Activated gamma-delta T cell treated with Interleukin-2 at 50 U/mL for 16 hours (primary cell): ENCODE data around the gene LPAR1.

Experiments
- DNase-seq: peaks from one replicate; pipeline ENCODE4 v3.0.0-alpha.2; 2020

The LPAR1 gene

DNA sequence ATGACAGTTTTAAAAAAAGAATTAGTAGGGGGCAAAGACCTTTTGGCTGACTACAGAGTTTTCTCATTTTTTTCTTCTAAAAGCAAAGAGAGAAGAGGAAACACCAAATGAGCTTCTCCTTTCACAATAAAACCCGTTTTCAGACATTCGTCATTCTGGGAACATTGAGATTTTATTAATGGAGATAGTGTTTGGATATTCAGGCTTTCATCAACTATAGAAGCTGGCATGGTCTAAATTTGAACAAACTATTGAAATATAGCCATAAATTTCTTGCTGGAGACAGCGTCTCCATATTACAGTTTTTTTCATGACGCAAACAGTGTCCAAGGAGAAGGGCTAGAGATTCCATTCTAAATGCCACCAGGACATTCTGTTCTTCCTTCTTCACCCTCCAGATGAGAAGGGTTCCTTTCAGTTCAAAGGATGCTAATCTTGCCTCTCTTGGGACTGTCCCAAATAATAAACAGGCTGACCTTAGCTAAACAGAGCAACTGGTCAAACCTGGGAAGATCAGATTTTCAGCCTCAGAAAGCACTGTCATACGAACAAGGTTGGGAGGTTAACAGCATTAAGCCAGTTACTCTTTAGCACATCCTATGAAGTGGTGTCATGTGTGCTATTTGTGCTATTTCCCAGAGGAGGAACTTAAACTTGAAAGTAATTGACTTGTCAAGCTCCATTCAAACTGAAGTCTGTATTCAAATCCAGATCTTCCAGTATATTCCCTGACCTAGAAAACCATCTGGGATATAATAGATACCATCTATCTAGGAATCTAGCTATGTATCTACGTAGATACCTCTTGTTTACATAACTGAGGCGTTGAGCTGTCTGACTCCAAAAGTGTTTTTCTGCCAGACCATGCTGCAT, 125.6 kb downstream of the LPAR1 start:
- no peak for DNase-seq

GRCh38 chr9:110911659-110912418, 126.4 kb downstream of the LPAR1 start:
- DNase-seq = no peak

DNA sequence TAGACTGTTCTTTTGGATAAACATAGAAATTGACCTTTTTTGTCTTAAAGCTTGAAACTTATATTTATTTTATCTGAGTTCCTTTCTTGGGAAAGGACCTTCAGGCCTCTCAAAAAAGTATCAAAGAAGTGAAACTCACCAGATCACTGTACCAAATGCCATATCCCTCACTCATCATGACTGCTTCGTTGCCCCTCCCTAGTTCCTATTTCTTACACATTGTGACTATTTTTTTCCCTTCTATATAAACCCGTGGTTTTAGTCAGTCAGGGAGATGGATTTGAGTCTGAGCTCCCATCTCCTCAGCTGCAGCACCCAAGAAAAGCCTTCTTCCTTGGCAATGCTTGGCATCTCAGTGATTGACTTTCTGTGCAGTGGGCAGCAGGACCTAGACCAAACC, 129.4 kb downstream of the LPAR1 start:
- DNase-seq = no peak

- no peak for DNase-seq
Measured at GRCh38 chr9:110900917-110901316, 137.4 kb downstream of the LPAR1 start.

GRCh38 chr9:110900456-110900855, 137.8 kb downstream of the LPAR1 start:
- no peak for DNase-seq

GRCh38 chr9:110898866-110899265, 139.4 kb downstream of the LPAR1 start:
- no peak for DNase-seq

- no peak for DNase-seq
Measured at GRCh38 chr9:110898358-110898757, 139.9 kb downstream of the LPAR1 start.

GRCh38 chr9:110897943-110898342, 140.3 kb downstream of the LPAR1 start:
- DNase-seq = no peak

DNA sequence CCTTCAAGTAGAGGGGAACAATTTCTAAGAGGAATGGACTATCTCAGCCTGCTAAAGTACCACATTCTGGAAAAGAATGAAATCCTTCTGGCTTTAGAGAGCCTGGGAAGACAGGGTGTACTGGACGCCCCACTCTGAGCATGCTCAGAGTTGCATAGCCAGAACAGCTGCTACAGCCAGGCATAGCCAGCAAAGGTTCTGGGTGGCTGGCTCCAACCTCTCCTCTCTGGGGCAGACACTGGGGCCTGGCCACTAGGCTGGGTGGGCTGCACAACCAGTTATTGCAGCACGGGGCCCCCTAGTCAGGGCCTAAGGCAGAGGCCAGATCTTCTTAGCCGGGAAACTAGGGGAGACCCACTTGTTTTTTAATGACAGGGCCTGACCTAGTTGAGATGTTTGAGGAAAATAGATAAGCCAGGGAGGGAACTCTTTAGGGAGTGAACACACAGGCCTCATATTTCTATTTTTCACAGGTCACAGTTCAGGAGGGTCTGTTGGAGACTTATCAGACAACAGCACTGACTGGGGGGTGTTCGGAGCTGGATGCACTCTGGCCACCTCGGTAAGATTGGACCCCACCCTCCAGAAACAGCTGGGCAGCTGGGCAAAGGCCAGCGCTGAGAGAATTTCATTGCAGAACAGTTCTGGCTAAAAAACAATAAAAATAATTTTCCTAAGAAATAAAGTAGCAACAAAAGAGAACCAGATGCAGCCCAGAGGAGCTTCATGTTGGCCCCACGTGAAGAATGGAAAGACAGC, 142.9 kb downstream of the LPAR1 start:
- DNase-seq = no peak

DNA sequence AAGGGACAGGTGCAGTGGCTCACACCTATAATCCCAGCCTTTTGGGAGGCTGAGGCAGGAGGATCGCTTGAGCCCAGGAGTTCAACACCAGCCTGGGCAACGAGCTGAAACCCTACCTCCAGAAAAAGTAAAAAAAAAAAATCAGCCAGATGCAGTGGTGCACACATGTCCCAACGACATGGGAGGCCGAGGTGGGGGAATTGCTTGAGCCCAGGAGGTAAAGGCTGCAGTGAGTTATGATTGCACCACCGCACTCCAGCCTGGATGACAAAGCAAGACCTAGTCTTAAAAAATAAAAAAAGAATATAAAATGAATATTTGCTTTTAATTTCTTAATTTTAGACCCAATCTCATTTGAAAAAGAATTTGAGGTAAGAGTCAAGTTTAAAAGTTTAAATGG, 143.5 kb downstream of the LPAR1 start:
- no peak for DNase-seq

- no peak for DNase-seq
Measured at GRCh38 chr9:110892689-110893088, 145.6 kb downstream of the LPAR1 start.

- DNase-seq = no peak
Measured at GRCh38 chr9:110891760-110892159, 146.5 kb downstream of the LPAR1 start.

DNA sequence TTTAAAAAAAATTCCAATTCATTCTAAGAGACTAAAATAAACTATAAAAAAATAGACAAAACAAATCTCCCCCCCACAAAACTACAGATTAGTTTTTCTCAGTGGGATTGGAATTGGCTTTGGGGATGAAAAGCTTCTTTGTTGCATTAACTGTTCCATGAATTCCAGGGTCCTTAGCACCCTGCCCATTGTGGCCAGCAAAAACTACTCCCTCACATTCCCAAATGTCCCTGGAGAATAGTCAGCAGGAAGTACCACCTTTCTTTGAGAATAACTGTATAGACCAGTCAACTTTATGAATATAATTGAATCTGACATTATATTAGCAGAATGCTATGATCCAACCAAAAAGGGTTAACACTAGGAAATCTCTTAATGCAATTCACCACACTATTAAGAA, 147.9 kb downstream of the LPAR1 start:
- DNase-seq = no peak

DNA sequence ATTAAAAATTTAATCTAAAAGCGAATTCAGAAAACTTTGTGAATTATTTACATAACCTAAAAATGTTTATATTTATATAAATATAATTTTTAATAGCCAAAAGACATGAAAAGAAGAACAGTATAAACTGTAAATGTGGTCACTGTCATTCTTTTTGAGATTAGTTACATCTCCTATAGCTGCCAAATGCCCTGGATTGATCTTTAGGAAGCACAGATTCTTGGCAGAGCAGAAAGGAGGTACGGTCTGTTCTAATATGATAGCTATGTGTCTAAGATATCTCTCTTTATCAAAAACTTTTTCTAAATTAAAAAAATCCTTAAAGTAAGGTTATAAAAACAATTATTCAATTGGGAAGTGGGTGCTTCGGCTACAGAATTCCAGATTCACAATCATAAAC, 151.0 kb downstream of the LPAR1 start:
- no peak for DNase-seq

DNA sequence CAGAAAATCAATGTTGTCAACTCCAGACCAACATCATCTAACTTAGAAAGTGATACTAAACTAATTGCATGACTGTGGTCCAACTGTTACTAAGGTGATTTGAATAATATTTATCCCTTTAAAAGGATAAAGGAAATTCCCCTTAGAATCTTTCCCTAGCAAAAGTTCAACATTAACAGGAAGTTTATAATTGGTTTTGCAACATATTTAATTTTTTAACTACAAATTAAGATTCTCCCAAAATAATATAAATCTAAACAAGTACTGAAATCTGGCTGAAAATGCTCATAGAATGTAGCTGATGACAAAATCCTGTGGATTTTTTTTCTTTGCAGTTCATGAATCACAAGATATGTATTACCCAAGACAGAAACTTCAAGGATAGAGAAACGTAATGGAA, 151.4 kb downstream of the LPAR1 start:
- DNase-seq = no peak

GRCh38 chr9:110880189-110880588, 158.1 kb downstream of the LPAR1 start:
- DNase-seq = no peak

DNA sequence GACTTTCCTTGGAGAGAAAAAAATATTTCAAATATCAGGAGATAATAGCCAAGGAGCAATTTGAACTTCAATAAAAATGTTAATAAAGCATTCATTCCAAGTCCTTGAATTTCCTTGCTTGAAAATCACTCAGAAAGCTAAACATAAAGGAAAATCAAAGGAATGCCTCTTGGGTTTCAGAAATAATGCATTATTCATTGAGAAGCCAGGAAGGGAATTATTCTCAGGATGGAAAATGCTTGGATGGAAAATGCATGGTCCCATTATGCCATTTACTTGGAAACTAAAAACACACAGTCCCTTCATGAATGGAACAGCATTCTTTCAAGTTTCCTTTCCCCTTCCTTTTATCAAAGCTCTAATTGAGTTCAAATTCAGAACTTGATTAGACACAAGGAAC, 160.9 kb downstream of the LPAR1 start:
- DNase-seq = no peak

- no peak for DNase-seq
Measured at GRCh38 chr9:110876929-110877328, 161.3 kb downstream of the LPAR1 start.

DNA sequence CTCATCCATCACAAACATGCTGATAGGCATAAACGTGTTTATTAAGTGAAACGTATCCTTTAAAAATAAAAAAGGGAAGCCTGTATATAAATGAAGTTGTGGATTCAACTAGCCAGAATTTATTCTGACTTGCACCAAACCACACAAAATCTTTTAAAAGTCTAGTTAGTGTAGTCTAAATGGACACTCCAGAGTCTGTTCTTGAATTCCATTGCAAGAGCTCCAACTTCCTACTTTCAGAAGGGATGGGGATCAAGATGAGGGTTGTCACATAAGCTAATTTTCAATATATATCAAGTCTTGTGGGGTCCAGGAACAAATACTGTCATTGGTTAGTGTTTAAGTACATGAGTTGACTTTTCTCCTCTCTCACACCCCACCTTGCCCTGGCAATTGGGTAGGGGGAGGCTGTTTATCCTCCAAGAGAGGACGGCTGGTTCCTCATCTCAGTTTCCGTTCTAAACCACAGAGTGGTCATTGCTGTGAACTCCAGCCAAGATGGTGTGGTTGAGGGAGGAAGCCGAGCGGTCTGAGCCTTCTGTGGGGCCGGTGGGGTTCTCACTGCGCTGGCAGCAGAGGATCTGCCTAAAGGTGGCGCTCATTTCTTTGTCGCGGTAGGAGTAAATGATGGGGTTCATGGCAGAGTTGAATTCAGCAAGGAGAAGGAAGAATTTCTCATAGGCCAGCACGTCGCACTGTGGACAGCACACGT, 163.2 kb downstream of the LPAR1 start:
- DNase-seq = no peak

- DNase-seq = no peak
Measured at GRCh38 chr9:110872920-110873319, 165.3 kb downstream of the LPAR1 start.

GRCh38 chr9:110871736-110872135, 166.5 kb downstream of the LPAR1 start:
- no peak for DNase-seq

DNA sequence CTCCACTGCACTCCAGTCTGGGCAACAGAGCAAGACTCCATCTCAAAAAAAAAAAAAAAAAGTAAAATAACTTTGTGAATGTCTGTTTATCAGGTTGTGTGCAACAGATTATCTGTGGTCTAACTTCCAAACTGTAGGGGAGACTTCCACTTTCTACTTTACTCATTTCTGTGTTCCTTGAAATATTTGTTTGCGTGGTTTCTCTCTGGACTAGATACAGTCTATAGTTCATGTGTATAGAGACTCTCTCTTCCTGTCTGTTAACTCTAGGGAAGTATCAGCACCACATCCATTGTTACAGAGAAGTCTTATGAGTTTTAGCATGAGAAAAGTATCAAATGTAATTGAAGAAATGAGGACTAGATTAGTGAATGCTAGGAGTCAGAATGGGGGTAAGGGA, 168.3 kb downstream of the LPAR1 start:
- no peak for DNase-seq

GRCh38 chr9:110864011-110864410, 174.3 kb downstream of the LPAR1 start:
- DNase-seq = no peak
